ENCODE measurements around the gene ASGR2.
"Not testable (repeated sequence)": the region's sequence is repeated elsewhere in the genome, so short reads cannot be mapped to it uniquely, and the experiment has no call there.

ASGR2 gene

GRCh38 chr17:7113273-7114071 lies 1.1 kb downstream of the ASGR2 start:
- peaks cover 2% of the 10 kb centered on the region for H3K27me3 Mint-ChIP-seq (ENCODE audit: low read depth)
- no peak overlapping the region for H3K4me3 Mint-ChIP-seq
- H3K36me3 Mint-ChIP-seq (ENCODE audit: low read depth): no peaks in the 10 kb centered on the region
- H3K27ac Mint-ChIP-seq: no peak overlapping the region
- no peaks in the 10 kb centered on the region for H3K9me3 Mint-ChIP-seq
- no peak for DNase-seq (ENCODE audit: low spot score)
- H3K4me1 Mint-ChIP-seq (ENCODE audit: low read depth): peaks cover 5% of the 10 kb centered on the region

- Mint-ChIP-seq H3K27ac (no peak overlapping the region), H3K4me1 (ENCODE audit: low read depth) (peaks cover 5% of the 10 kb centered on the region), H3K36me3 (ENCODE audit: low read depth) (no peaks in the 10 kb centered on the region), H3K4me3 (no peak overlapping the region), H3K27me3 (ENCODE audit: low read depth) (peaks cover 2% of the 10 kb centered on the region), H3K9me3 (no peaks in the 10 kb centered on the region)
- DNase-seq (ENCODE audit: low spot score): no peak
These were observed 2.0 kb downstream of the ASGR2 start for GRCh38 chr17:7112510-7113108.

- Mint-ChIP-seq H3K9me3 (no peaks in the 10 kb centered on the region), H3K4me1 (ENCODE audit: low read depth) (peaks cover 5% of the 10 kb centered on the region), H3K4me3 (no peak overlapping the region), H3K36me3 (ENCODE audit: low read depth) (no peaks in the 10 kb centered on the region), H3K27ac (no peak overlapping the region), H3K27me3 (ENCODE audit: low read depth) (no peaks in the 10 kb centered on the region)
- DNase-seq (ENCODE audit: low spot score): no peak
These were observed 2.7 kb downstream of the ASGR2 start for GRCh38 chr17:7111784-7112509.

- H3K36me3 Mint-ChIP-seq (ENCODE audit: low read depth): no peaks in the 10 kb centered on the region
- H3K4me3 Mint-ChIP-seq: no peak overlapping the region
- H3K4me1 Mint-ChIP-seq (ENCODE audit: low read depth): peaks cover 5% of the 10 kb centered on the region
- no peak for DNase-seq (ENCODE audit: low spot score)
- H3K9me3 Mint-ChIP-seq: no peaks in the 10 kb centered on the region
- no peak overlapping the region for H3K27ac Mint-ChIP-seq
- no peaks in the 10 kb centered on the region for H3K27me3 Mint-ChIP-seq (ENCODE audit: low read depth)
These were observed 3.9 kb downstream of the ASGR2 start for GRCh38 chr17:7110617-7111306.

- no peak overlapping the region for H3K4me3 Mint-ChIP-seq
- H3K4me1 Mint-ChIP-seq (ENCODE audit: low read depth): peaks cover 5% of the 10 kb centered on the region
- no peaks in the 10 kb centered on the region for H3K27me3 Mint-ChIP-seq (ENCODE audit: low read depth)
- no peak overlapping the region for H3K27ac Mint-ChIP-seq
- H3K9me3 Mint-ChIP-seq: no peaks in the 10 kb centered on the region
- H3K36me3 Mint-ChIP-seq (ENCODE audit: low read depth): no peaks in the 10 kb centered on the region
- DNase-seq (ENCODE audit: low spot score): peak; percentile 14
These were observed 4.9 kb downstream of the ASGR2 start for GRCh38 chr17:7109461-7110322.

GRCh38 chr17:7108981-7109380 lies 5.6 kb downstream of the ASGR2 start:
- Mint-ChIP-seq H3K36me3 (ENCODE audit: low read depth) (no peaks in the 10 kb centered on the region), H3K27me3 (ENCODE audit: low read depth) (no peaks in the 10 kb centered on the region), H3K27ac (no peak overlapping the region), H3K4me1 (ENCODE audit: low read depth) (peaks cover 5% of the 10 kb centered on the region), H3K4me3 (no peak overlapping the region), H3K9me3 (no peaks in the 10 kb centered on the region)
- DNase-seq (ENCODE audit: low spot score): no peak

GRCh38 chr17:7108560-7108925 lies 6.1 kb downstream of the ASGR2 start:
- Mint-ChIP-seq H3K4me1 (ENCODE audit: low read depth) (peaks cover 5% of the 10 kb centered on the region), H3K36me3 (ENCODE audit: low read depth) (no peaks in the 10 kb centered on the region), H3K27ac (no peak overlapping the region), H3K9me3 (no peaks in the 10 kb centered on the region), H3K4me3 (no peak overlapping the region), H3K27me3 (ENCODE audit: low read depth) (no peaks in the 10 kb centered on the region)
- DNase-seq (ENCODE audit: low spot score): no peak

GRCh38 chr17:7107795-7108559 lies 6.6 kb downstream of the ASGR2 start:
- Mint-ChIP-seq H3K4me3 (no peak overlapping the region), H3K36me3 (ENCODE audit: low read depth) (no peaks in the 10 kb centered on the region), H3K4me1 (ENCODE audit: low read depth) (peaks cover 5% of the 10 kb centered on the region), H3K27ac (no peak overlapping the region), H3K27me3 (ENCODE audit: low read depth) (peaks cover 4% of the 10 kb centered on the region), H3K9me3 (no peaks in the 10 kb centered on the region)
- DNase-seq (ENCODE audit: low spot score): no peak

GRCh38 chr17:7107012-7107754 lies 7.4 kb downstream of the ASGR2 start:
- Mint-ChIP-seq H3K27me3 (ENCODE audit: low read depth) (peaks cover 4% of the 10 kb centered on the region), H3K27ac (no peak overlapping the region), H3K4me3 (no peak overlapping the region), H3K4me1 (ENCODE audit: low read depth) (peaks cover 5% of the 10 kb centered on the region), H3K36me3 (ENCODE audit: low read depth) (no peaks in the 10 kb centered on the region), H3K9me3 (no peaks in the 10 kb centered on the region)
- no peak for DNase-seq (ENCODE audit: low spot score)

- no peaks in the 10 kb centered on the region for H3K9me3 Mint-ChIP-seq
- H3K4me1 Mint-ChIP-seq (ENCODE audit: low read depth): no peaks in the 10 kb centered on the region
- peaks cover 4% of the 10 kb centered on the region for H3K27me3 Mint-ChIP-seq (ENCODE audit: low read depth)
- no peak overlapping the region for H3K4me3 Mint-ChIP-seq
- no peak for DNase-seq (ENCODE audit: low spot score)
- H3K36me3 Mint-ChIP-seq (ENCODE audit: low read depth): no peaks in the 10 kb centered on the region
- H3K27ac Mint-ChIP-seq: no peak overlapping the region
These were observed 12.2 kb downstream of the ASGR2 start for GRCh38 chr17:7102421-7102820.

GRCh38 chr17:7101531-7101930 lies 13.1 kb downstream of the ASGR2 start:
- Mint-ChIP-seq H3K9me3 (no peaks in the 10 kb centered on the region), H3K36me3 (ENCODE audit: low read depth) (no peaks in the 10 kb centered on the region), H3K4me3 (no peak overlapping the region), H3K4me1 (ENCODE audit: low read depth) (no peaks in the 10 kb centered on the region), H3K27ac (no peak overlapping the region), H3K27me3 (ENCODE audit: low read depth) (peaks cover 4% of the 10 kb centered on the region)
- DNase-seq (ENCODE audit: low spot score): no peak

- not testable (repeated sequence) for DNase-seq (ENCODE audit: low spot score); H3K27me3 Mint-ChIP-seq (ENCODE audit: low read depth); H3K27ac Mint-ChIP-seq; H3K36me3 Mint-ChIP-seq (ENCODE audit: low read depth); H3K4me1 Mint-ChIP-seq (ENCODE audit: low read depth); H3K9me3 Mint-ChIP-seq; H3K4me3 Mint-ChIP-seq
These were observed 13.8 kb downstream of the ASGR2 start for GRCh38 chr17:7100641-7101379.

Data from T-helper 2 cell treated with Interferon-gamma antibody and Interleukin-4, amounts not matched to agents 5 μg/mL and 100 μg/mL, for 36 hours (primary cell).